CD4-positive, alpha-beta T cell treated with Interleukin-21 for 1 hour (primary cell): ENCODE data around the gene SOX6.
"Not testable (repeated sequence)": the region's sequence is repeated elsewhere in the genome, so short reads cannot be mapped to it uniquely, and the experiment has no call there.

Experiments
- DNase-seq: peaks from one replicate; pipeline ENCODE4 v3.0.0-alpha.2; 2020

The SOX6 gene

GRCh38 chr11:16087886-16088285, 268.5 kb downstream of the SOX6 start:
- no peak for DNase-seq

- no peak for DNase-seq
These were observed 270.0 kb downstream of the SOX6 start for GRCh38 chr11:16086229-16086819.

- no peak for DNase-seq
These were observed 274.0 kb downstream of the SOX6 start for GRCh38 chr11:16082095-16083055.

GRCh38 chr11:16081382-16082094, 274.8 kb downstream of the SOX6 start:
- no peak for DNase-seq

GRCh38 chr11:16080688-16081381, 275.5 kb downstream of the SOX6 start:
- no peak for DNase-seq

GRCh38 chr11:16078936-16079335, 277.4 kb downstream of the SOX6 start:
- DNase-seq = no peak

- DNase-seq = no peak
These were observed 285.8 kb downstream of the SOX6 start for GRCh38 chr11:16070573-16070972.

GRCh38 chr11:16067268-16067667, 289.1 kb downstream of the SOX6 start:
- not testable (repeated sequence) for DNase-seq

GRCh38 chr11:16059332-16059731, 297.0 kb downstream of the SOX6 start:
- no peak for DNase-seq

- DNase-seq = no peak
These were observed 297.7 kb downstream of the SOX6 start for GRCh38 chr11:16058671-16059070.

- DNase-seq = no peak
These were observed 303.6 kb downstream of the SOX6 start for GRCh38 chr11:16052750-16053149.

- no peak for DNase-seq
These were observed 306.7 kb downstream of the SOX6 start for GRCh38 chr11:16049611-16050010.

GRCh38 chr11:16047073-16047472, 309.3 kb downstream of the SOX6 start:
- DNase-seq = no peak

- DNase-seq = no peak
These were observed 312.7 kb downstream of the SOX6 start for GRCh38 chr11:16043617-16044016.

GRCh38 chr11:16041207-16041606, 315.1 kb downstream of the SOX6 start:
- DNase-seq = no peak

- DNase-seq = no peak
These were observed 316.2 kb downstream of the SOX6 start for GRCh38 chr11:16040151-16040550.

GRCh38 chr11:16037179-16037578, 319.2 kb downstream of the SOX6 start:
- DNase-seq = no peak

- DNase-seq = no peak
These were observed 320.1 kb downstream of the SOX6 start for GRCh38 chr11:16036218-16036617.

- DNase-seq = no peak
These were observed 322.3 kb downstream of the SOX6 start for GRCh38 chr11:16034074-16034473.

- DNase-seq = no peak
These were observed 323.4 kb downstream of the SOX6 start for GRCh38 chr11:16032974-16033373.

- no peak for DNase-seq
These were observed 325.1 kb downstream of the SOX6 start for GRCh38 chr11:16031210-16031609.

- no peak for DNase-seq
These were observed 325.7 kb downstream of the SOX6 start for GRCh38 chr11:16030664-16031063.

- DNase-seq = not testable (repeated sequence)
These were observed 327.2 kb downstream of the SOX6 start for GRCh38 chr11:16029151-16029550.
